Measurements from ENCODE around the gene NCKAP1. TPM values are rescaled to one million over a fixed set of nuclear protein-coding genes. Genes with fewer than 3 reads are reported as not detected.

NCKAP1 gene
- total RNA-seq, 1 experiment from 2014 or later, result 112 TPM

DNA sequence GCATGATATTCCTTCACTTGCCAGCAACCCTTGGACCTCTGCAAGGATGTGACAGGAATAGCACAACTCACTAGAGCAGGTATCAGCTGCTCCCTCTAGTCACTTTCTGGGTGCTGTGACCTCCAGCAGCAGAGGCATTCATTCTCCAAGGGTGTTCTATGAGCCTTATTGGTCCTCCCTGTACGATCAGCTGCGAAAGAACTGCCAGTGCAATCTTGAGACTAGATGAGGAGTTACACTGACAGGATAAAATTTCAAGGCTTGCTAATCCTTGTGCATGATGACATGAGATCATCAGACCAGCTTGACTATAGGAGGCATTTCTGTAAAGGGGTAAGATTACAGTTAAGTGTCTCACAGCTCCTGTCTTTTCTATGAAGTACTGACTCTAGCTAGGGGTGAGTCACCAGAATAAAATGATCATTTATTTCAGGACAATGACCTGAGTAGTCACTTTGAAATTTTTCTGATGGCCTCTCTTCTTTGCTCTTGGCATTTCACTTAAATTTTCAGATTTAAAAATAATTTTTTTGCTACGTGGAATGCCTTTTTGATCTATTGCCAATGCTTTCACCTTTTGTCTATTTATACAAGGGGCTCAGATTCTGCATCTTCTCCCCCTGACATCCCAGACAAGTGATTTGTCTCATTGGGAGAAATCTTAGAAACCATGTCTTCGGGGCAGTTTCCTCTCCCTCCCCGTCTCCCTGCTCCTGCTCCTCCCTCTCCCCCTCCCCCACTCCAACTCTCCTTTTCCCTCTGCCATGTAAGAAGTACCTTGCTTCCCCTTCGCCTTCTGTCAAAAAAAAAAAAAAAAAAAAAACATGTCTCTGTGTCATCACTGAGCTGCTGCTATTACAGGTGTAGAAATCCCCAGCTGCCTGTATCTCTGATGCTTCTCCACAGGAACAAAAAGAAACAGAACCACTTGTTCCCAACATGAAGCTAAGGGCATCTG lies 122.6 kb downstream of the NCKAP1 start:
- Histone ChIP-seq H3K27ac (ENCODE audit: insufficient read length, low read depth, low read length) (no peak overlapping the region), H3K23ac (ENCODE audit: insufficient read length, low read depth, low read length) (no peak overlapping the region), H4K20me1 (ENCODE audit: control insufficient read depth, insufficient read depth, insufficient read length) (no peaks in the 10 kb centered on the region), H3K4me1 (ENCODE audit: insufficient read depth, low read length) (no peaks in the 10 kb centered on the region), H4K8ac (replicated peaks; ENCODE audit: insufficient read length, low read depth, low read length) (no peak overlapping the region), H2AFZ (ENCODE audit: low read length) (no peak overlapping the region), H2BK15ac (ENCODE audit: low read depth, low read length) (no peak overlapping the region), H3K56ac (ENCODE audit: insufficient read length, low read depth, low read length) (no peak overlapping the region), H2AK5ac (ENCODE audit: insufficient read length, low read length) (no peak overlapping the region), H2BK12ac (ENCODE audit: insufficient read length, low read depth, low read length) (no peak overlapping the region), H3K9me3 (ENCODE audit: control insufficient read depth, low read depth, low read length) (no peaks in the 10 kb centered on the region), H3K18ac (ENCODE audit: insufficient read length, low read depth, low read length) (no peak overlapping the region), H3K27me3 (ENCODE audit: insufficient read depth, low read length) (no peaks in the 10 kb centered on the region), H3K14ac (ENCODE audit: insufficient read depth, low read length) (no peak overlapping the region), H3K79me1 (ENCODE audit: insufficient read depth, low read depth, low read length, poor library complexity, severe bottlenecking) (no peaks in the 10 kb centered on the region), H3K23me2 (ENCODE audit: insufficient read length, low read depth, low read length, poor library complexity, severe bottlenecking) (no peaks in the 10 kb centered on the region), H3T11ph (ENCODE audit: low read length) (no peak overlapping the region), H3K4me2 (ENCODE audit: insufficient read depth, insufficient read length, low read length) (no peak overlapping the region), H4K91ac (ENCODE audit: insufficient read length, low read depth, low read length) (no peak overlapping the region), H2BK20ac (ENCODE audit: low read depth, low read length, poor library complexity, severe bottlenecking) (no peak overlapping the region), H4K5ac (ENCODE audit: insufficient read length, low read depth, low read length) (no peak overlapping the region), H3K4ac (ENCODE audit: low read depth, low read length) (no peak overlapping the region), H2BK5ac (ENCODE audit: insufficient read length, low read length) (no peak overlapping the region), H2BK120ac (ENCODE audit: low read depth, low read length, poor library complexity, severe bottlenecking) (no peak overlapping the region), H3K9ac (ENCODE audit: extremely low read depth, insufficient read length, low read length) (no peak overlapping the region), H3K79me2 (ENCODE audit: insufficient read depth, low read length) (no peaks in the 10 kb centered on the region)
- Mint-ChIP-seq H3K36me3 (ENCODE audit: insufficient read depth in 1 of 3, low read depth in 3 of 3) (peaks cover 13 to 25% (median 24%) of the 10 kb centered on the region in 3 experiments), H3K4me3 (no peak overlapping the region), H3K9me3 (no peaks in the 10 kb centered on the region), H3K4me1 (peaks cover 0 to 3% of the 10 kb centered on the region in 2 experiments; a peak in 1 of 4 replicates), H3K27me3 (ENCODE audit: low read depth) (no peaks in the 10 kb centered on the region), H3K27ac (no peak overlapping the region; a peak in 1 of 7 replicates)
- WGBS (ENCODE audit: extremely low coverage, insufficient read length, low lambda C conversion rate), result no CpG with 5 or more reads among the region's 6 CpGs
- DNase-seq, result no peak
- TF ChIP-seq, protein P1, sequence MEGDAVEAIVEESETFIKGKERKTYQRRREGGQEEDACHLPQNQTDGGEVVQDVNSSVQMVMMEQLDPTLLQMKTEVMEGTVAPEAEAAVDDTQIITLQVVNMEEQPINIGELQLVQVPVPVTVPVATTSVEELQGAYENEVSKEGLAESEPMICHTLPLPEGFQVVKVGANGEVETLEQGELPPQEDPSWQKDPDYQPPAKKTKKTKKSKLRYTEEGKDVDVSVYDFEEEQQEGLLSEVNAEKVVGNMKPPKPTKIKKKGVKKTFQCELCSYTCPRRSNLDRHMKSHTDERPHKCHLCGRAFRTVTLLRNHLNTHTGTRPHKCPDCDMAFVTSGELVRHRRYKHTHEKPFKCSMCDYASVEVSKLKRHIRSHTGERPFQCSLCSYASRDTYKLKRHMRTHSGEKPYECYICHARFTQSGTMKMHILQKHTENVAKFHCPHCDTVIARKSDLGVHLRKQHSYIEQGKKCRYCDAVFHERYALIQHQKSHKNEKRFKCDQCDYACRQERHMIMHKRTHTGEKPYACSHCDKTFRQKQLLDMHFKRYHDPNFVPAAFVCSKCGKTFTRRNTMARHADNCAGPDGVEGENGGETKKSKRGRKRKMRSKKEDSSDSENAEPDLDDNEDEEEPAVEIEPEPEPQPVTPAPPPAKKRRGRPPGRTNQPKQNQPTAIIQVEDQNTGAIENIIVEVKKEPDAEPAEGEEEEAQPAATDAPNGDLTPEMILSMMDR (conservative IDR thresholded peaks at IDR 0.05), result no peak

Measured in H9 (cell line).